ENCODE results near the gene ST8SIA1.
A peak's percentile ranks its signal among the peaks of the same experiment; 100 is the strongest.
"Not testable (repeated sequence)": the region's sequence is repeated elsewhere in the genome, so short reads cannot be mapped to it uniquely, and the experiment has no call there.

The ST8SIA1 gene, protein sequence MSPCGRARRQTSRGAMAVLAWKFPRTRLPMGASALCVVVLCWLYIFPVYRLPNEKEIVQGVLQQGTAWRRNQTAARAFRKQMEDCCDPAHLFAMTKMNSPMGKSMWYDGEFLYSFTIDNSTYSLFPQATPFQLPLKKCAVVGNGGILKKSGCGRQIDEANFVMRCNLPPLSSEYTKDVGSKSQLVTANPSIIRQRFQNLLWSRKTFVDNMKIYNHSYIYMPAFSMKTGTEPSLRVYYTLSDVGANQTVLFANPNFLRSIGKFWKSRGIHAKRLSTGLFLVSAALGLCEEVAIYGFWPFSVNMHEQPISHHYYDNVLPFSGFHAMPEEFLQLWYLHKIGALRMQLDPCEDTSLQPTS

DNA sequence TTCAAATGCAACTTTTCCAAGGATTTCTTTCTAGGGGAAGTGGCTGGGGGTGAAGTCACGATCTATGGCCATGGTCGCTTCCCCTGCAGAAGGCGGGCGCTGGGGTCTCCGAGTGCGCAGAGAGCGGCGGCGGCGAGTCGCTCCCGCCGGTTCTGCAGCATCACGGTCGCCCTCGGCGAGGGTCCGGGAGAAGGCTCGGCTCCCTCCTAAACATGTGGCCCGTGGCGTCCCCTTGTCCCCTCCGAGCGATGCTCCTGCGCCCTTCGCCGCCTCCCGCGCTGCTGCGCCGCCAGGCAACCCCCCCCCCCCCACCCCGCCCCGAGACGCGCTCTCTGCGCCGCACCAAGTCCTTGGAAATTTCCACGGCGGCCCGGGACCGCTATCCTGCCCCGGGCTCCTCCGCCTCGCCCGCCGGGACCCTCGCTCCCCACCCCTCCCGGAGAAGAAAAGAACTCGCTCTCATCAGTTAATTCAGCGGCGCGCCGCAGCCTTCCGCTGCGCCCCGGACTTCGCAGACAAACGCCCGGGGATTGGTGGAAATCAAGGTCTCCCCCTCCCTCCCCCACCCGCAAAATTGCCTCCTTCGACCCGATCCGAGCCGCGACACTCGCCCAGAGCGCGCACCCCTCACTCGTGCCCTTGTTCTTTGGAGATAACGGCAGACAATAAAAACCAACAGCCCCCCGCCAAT lies at the start of gene ST8SIA1:
Gene ST8SIA1 (minus strand): TSS at position 298 of the 691 bp plus-strand sequence. CDS start 475 bp downstream, outside the sequence.
- DNase-seq (ENCODE audit: low read depth in 2 of 2), result peak in 1 of 2 donors; percentile 45

DNA sequence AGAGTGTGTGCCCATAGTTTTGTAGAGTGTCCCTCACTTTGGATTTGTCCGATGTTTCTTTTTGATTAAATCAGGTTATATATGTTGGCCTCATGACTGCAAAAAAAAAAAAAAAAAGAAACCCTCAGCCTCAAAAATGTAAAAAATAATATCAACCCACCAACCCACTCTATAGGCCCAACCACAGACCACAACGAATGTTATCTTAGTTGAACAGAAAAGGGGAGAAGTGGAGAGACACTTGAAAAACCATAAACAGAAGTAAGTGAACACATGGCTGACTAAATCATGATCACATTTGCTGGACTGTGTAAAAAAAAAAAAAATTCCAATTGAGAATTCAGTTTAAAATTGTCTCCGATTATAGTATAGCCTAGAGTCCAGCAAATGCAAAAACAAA lies 45.5 kb upstream of the ST8SIA1 start:
- DNase-seq (ENCODE audit: low read depth in 2 of 2), result no peak

DNA sequence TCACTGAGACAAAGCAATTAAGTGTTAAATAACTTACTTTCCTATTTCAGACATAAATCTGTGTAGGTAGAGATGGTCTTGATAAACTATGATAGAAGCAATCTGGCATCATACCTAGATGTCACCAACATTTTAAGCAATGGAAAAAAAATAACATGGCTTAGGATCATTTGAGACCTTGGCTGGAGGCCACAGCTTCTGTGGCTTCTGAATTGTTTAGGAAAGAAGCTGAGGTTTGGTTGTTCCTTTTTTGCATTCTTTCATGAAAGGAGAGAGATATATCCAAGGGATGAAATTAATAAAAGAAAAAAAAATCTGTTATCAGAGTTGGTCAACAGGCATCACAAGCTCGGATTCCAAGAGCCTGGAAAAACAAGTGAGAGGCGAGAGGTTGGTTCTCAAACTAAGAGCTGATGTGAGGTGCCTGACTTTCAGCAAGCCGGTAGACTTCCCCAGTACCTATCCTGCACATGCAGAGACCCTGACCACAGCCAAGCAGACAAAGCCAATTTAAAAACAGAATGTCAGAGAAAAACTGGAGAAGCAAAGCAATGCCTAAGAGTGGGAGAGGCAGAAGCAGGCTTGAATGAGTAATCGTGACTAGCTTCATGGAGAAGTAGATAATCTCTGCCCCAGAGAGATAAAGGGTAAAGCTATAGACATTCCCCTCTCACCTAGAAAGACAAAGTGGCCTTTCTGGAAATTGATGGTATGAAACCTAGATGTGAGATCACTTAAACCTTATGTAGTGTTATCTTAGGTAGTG lies 43.4 kb upstream of the ST8SIA1 start:
- DNase-seq (ENCODE audit: low read depth in 2 of 2), result no peak

DNA sequence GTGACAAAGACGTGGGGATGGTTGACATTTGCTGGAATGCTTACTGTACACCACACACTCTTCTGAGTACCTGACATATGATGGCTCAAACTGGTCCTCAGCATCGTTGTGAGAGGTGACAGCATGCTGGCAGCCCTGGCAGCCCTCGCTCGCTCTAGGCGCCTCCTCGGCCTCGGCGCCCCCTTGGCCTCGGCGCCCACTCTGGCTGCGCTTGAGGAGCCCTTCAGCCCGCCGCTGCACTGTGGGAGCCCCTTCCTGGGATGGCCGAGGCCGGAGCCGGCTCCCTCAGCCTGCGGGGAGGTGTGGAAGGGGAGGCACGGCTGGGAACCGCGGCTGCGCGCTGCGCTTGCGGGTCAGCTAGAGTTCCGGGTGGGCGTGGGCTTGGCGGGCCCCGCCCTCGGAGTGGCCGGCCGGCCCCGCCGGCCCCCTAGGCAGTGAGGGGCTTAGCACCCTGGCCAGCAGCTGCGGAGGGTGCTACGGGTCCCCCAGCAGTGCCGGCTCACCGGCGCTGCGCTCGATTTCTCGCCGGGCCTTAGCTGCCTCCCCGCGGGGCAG lies 42.2 kb upstream of the ST8SIA1 start:
- DNase-seq (ENCODE audit: low read depth in 2 of 2), result not testable (repeated sequence)

DNA sequence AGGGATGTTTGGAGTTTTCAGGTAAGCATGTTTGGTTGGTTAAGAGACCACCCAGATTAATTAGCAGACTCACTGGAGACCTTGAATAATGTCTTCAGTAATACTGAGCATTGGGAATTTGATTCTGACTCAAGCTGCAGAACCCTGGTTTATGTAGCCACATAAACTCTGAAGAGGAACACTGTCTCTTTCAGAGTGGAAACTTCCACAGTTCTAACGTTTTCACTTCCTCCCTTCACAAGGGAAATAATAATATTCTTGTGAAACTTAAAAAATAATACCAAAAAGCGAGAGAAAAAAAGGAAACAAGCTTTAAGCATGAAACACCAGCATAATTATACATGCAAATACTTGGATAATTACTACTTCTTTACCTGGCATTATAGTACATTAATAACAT lies 40.0 kb upstream of the ST8SIA1 start:
- no peak for DNase-seq (ENCODE audit: low read depth in 2 of 2)

DNA sequence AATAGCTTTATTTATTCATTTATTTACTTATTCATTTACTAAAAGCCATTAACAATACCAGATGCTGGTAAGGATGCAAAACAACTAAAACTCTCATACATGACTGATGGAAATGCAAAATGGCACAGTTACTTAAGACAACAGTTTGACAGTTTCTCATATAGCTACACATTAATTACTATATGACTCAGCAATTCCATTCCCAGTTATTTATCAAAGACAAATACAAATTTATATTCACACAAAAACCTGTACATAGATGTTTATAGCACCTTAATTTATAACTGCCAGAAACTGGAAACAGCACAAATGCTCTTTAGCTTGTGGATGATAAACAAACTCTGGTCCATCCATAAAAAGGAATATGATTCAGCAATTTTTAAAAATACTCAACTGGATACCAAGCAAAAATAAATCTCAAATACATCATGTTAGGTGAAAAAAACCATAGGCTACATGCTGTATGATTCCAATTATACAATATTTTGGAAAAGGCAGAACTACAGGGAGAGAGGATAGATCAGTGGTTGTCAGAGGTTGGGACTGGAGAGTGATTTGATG lies 37.9 kb upstream of the ST8SIA1 start:
- no peak for DNase-seq (ENCODE audit: low read depth in 2 of 2)

DNA sequence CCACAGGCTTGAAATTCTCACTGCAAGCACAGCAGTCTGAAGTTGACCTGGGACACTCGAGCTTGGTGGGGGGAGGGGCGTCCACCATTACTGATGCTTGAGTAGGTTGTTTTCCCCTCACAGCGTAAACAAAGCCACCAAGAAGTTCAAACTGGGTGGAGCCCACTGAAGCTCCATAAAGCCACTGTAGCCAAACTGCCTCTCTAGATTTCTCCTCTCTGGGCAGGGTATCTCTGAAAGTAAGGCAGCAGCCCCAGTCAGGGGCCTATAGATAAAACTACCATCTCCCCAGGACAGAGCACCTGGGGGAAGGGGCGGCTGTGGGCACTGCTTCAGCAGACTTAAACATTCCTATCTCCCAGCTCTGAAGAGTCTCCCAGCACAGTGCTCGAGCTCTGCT lies 31.7 kb upstream of the ST8SIA1 start:
- no peak for DNase-seq (ENCODE audit: low read depth in 2 of 2)

DNA sequence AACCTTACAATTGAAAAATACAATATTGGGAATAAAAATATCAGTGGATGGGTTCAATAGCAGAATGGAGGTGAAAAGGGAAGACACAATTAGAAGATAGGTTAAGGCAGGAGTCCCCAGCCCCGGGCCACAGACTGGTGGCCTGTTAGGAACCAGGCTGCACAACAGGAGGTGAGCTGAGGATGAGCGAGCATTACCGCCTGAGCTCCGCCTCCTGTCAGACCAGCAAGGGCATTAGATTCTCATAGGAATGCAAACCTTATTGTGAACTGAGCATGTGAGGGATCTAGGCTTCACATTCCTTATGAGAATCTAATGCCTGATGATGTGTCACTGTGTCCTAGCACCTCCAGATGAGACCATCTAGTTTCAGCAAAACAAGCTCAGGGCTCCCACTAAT lies 27.3 kb upstream of the ST8SIA1 start:
- no peak for DNase-seq (ENCODE audit: low read depth in 2 of 2)

DNA sequence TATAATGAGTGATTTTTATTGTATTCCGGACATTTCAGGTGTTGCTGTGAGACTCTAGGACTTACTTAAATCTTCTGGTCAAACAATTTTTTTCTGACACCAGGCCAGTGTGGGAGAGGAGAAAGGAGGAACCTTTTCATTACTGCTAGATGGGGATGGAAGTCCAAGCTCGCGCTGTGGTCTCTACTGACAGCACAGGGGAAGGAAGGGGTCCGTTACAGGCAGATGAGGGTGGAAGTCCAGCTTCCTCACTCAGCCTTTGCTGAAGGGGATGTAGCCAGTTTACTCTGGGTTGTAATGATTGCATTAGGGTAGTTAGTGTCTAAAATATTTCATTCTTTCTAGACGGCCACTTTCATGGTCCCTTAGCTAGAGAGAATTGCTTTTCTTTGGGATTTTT lies 26.3 kb upstream of the ST8SIA1 start:
- no peak for DNase-seq (ENCODE audit: low read depth in 2 of 2)

DNA sequence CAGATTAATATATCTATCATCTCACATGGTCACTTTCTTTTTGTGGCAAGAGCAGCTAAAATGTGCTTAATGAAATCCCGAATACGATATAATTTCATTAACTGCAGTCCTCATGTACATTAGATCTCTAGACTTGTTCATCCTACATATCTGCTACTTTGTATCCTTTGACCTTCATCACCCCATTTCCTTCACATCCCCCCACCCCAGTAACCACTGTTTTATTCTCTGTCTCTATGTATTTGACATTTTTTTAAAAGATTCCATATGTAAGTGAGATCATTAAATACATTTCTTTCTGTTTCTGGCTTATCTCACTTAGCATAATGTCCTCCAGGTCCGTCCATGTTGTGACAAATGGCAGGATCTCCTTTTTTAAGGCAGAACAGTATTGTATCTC lies 23.0 kb upstream of the ST8SIA1 start:
- no peak for DNase-seq (ENCODE audit: low read depth in 2 of 2)

DNA sequence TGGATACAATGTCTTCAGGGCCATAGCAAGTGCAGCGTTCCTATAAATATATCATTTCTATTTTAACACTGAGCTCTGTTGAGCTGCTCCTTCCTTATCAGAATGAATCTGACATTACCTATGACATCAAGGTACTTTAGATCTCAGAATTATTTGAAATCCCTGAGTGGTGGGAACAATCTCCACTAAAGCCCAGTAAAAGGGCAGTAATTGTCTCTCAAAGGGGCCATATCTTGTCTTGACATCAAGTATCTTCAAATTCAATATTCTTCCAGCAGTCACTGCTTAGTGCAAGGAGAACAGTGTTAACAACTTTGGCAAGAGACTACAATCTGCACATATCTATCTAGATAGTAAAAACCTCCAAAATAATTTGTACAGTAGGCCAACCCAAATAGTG lies 21.7 kb upstream of the ST8SIA1 start:
- DNase-seq (ENCODE audit: low read depth in 2 of 2), result no peak

DNA sequence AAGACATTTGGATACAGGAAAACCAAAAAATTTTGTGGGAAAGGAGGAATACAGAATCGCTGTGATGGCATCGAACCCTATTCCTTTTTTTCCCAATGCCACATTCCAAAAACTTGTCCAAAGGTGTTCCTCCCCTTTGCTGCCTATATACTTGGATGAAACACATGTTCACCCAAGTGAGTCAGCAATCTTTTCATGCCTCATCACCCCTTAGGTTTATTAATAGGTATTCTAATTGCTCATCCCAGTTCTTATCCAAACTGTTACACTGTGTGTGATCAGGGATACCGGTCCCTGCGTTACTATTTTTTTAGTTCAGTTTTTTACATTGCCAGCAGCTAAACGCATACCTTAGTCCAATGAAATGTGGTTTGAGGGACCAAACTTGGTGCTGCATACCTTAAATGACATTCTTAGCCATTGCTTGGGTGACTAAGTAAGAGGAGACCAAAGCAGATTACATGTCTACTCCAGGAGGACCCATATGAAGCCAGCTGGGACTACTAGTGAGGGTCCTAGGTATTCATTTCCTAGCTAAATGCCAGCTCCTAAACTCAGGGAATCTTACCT lies 20.6 kb upstream of the ST8SIA1 start:
- DNase-seq (ENCODE audit: low read depth in 2 of 2), result no peak

DNA sequence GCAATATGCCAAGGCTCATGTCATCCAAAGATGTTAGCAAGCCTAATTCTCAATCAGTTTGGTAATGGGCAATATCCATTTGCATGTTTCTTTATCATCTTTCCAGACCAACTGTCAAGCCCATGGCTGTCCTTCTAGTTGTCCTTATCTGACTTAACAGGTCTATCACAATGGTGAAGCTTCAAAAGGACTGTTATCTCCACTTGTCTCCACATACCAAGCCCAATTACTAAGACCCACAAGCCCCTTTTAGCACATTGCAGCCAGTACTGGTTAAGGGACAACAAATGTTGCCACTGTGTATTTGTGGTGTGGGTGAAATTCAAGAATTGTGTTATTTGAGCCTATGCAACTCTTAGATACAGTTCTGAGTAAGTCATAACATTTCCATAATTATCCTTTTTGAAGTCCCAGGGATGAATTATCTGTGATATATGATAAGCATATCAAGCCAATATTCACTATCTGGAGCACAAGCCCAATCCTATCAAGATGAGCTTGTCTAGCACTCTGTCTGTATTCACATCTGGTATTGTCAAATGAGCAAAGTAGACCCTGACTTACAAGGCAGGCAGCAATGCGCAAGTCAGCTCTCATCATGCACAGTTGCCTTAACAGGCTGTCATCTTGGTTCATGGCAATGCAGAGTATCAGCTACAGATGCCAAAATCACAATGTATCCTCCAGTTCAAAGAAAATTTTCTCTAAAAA lies 19.3 kb upstream of the ST8SIA1 start:
- DNase-seq (ENCODE audit: low read depth in 2 of 2), result no peak

DNA sequence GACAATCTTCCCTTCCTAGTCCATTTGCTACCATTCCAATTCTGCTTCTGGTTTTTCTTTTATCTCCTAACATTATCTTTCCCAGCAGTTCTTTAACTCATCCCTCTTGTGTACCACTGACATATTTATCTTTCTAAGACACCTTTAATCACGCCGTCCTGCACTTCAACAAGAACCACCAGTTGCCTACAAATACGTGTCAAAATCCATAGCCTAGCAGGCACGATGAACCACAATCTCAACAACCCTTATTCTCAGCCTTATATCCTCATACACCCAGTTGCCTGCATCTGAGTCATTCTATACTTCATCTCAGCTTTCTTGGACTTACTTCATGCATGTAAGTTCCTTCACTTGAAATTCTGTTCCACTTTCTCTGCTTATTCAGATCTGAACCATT lies 16.4 kb upstream of the ST8SIA1 start:
- DNase-seq (ENCODE audit: low read depth in 2 of 2), result no peak

DNA sequence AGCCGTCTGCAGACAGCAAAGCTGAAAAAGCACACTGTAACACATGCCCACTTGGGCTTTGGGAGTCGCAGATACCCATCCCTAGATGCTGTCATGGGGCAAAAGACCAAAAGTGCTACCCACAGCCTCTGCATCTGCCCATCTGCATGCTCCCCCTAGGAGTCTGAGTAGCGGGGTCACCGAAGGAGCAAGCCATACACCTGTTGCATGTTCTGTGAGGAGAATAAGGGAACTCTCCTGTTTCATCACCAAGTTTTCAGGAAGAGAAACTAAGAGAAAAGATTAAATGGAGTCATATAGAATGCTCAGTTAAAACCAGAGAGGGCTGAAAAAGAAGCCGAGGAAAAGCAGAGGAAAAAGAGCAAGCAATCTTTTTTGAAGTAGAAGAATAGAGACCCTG lies 13.7 kb upstream of the ST8SIA1 start:
- DNase-seq (ENCODE audit: low read depth in 2 of 2), result no peak

DNA sequence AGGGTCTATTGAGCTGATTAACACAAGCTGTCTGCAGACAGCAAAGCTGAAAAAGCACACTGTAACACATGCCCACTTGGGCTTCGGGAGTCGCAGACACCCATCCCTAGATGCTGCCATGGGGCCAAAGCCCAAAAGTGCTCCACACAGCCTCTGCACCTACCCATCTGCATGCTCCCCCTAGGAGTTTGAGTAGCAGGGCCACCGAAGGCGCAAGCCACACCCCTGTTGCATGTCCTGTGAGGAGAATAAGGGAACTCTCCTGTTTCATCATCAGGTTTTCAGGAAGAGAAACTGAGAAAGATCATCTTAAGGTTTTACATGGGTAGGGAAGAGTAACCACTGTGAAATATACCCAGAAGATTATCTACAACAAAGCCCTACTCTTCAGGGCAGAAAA lies 5.6 kb upstream of the ST8SIA1 start:
- no peak for DNase-seq (ENCODE audit: low read depth in 2 of 2)

DNA sequence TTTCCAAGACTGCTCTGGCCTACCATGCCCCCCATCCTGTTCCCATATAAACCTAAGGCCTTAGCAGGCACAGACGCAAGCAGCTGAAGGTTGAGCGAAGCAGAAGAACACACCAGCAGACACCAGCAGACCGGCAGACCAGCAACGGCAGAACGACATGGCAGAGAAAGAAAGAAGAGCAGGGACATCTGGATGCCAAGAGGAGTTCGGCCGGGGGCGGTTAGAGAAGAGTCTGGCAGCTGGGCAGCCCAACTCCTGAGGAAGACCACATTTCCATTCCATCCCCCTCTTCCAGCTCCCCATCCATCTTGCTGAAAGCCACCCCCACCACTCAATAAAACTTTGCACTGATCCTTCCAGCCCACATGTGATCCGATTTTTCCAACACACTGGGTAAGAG lies 5.2 kb upstream of the ST8SIA1 start:
- DNase-seq (ENCODE audit: low read depth in 2 of 2), result no peak

DNA sequence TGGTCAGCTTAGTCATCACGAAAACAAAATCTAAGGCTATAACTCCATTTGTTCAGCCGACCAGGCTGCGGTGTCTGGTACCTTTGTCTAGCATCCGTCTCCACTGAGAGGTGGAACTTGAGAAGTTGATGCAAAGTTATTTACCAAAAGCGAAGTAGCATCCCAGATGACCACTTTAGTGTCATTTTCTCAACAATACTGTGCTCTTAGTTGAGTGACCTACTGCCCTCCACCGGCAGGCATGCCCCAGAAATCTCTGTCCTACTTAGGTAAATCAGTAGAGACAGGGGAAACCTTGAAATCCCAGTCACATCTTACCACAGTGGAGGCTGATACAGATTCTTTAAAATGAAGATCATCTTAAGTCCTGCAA lies 1.3 kb upstream of the ST8SIA1 start:
- no peak for DNase-seq (ENCODE audit: low read depth in 2 of 2)

DNA sequence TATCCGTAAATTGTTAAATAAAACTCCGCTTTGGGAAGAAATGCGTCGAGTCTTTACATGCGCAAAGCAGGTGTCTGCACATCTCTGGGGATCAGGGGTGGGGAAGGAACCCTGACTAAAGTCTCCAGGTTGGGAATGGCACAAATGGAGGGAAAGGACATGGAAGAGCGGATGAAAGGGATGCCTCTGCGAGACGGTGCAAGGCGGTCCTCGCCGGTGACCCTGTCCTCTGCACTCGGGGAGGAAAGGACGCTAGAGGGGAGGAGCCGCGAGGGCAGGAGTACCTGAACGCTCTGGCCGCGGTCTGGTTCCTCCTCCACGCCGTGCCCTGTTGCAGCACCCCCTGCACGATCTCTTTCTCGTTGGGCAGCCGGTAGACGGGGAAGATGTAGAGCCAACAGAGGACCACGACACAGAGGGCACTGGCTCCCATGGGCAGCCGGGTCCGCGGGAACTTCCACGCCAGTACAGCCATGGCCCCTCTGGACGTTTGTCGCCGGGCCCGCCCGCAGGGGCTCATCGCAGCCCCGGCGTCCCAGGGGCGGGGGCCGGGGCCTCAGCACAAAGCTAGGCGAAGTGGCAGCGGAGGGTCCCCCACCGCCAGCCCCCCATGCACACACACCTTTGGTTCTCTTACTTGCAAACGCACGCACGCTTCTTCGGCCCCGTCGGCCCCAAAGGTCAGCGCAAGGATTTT lies 646 bp downstream of the ST8SIA1 start:
- DNase-seq (ENCODE audit: low read depth in 2 of 2), result no peak

DNA sequence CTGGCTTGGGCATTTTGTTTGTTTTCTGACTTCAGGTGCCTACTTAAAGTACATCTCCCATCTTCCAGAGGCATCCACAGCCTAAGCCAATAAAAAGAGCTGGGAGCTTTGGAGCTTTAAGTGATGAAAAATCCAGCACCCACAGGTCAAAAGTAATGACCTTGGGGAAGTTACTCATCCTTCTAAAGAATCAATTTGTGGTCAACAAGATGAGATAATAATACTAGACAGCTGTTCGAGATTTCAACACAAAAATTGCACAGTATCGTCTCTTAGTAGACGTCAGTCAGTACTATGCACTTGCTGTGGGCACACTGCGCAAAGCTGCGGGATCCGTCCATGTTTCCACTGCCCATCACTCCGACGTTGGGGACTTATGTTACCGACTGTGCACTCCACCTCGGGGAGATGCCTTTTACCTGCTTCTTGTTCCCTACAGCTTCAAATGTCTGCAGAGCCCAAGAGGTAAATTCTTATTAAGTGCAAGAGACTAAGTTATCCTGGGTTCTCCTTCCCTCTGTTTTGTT lies 1.3 kb downstream of the ST8SIA1 start:
- no peak for DNase-seq (ENCODE audit: low read depth in 2 of 2)
